HCT116 (cell line): ENCODE results near the gene STK40. TPM values are rescaled to one million over a fixed set of nuclear protein-coding genes. Genes with fewer than 3 reads are reported as not detected.

Source experiments
- ATAC-seq: fragments of 200-7000 bp; cut with Tn5 transposase; 2 replicates; pipeline ENCODE4 v1.9.1; 2020; ENCODE audit warnings: mild to moderate bottlenecking, moderate library complexity
- BruUV-seq: library from RNA; stranded (reverse); fragments of 400-500 nt; replicated peaks from 2 replicates; lab custom pipeline; 2021; lab: Mats Ljungman, UMichigan
- CTCF ChIA-PET: fragments of 300-600 bp; sonication (Branson Sonifier 250); formaldehyde crosslinking; loops from one replicate; lab custom pipeline; 2021; ENCODE audit warnings: antibody characterized with exemption; lab: Charles Lee
- POLR2A ChIA-PET: fragments of 300-600, 350-600 bp; sonication (Branson Sonifier 250); formaldehyde crosslinking; loops from one replicate; lab custom pipeline; 2021; ENCODE audit warnings: antibody characterized with exemption; lab: Charles Lee
- RAD21 ChIA-PET, 2 experiments: fragments of 300-600 bp; sonication (Branson Sonifier 250); formaldehyde crosslinking; loops; one replicate each; lab custom pipeline; 2023; ENCODE audit warnings: low total read pairs in 2 of 2; ENCODE audit not compliant: uncharacterized antibody in 2 of 2, unreplicated experiment in 2 of 2, low non-redundant PET in 1 of 2; lab: Charles Lee
- DNase-seq: peaks from one replicate; pipeline ENCODE4 v3.0.0-alpha.2; 2010; ENCODE audit warnings: low read depth, low spot score
- H2AFZ ChIP-seq: fragments of 200-600 bp; shearing (Covaris generic), sonication (generic); 2 replicates; pipeline ENCODE4 v1.6.1; 2017; ENCODE audit warnings: low read depth, mixed run types, mixed read lengths, antibody characterized with exemption, low read length; ENCODE audit not compliant: poor library complexity, severe bottlenecking
- H3K27ac ChIP-seq: 2 replicates; pipeline ENCODE4 v1.5.1; 2012; ENCODE audit warnings: low read depth, low read length
- H3K27me3 ChIP-seq: fragments of 200-600 bp; sonication (generic); 2 replicates; pipeline ENCODE4 v1.6.1; 2016; ENCODE audit warnings: mixed run types, low read length, mixed read lengths; ENCODE audit not compliant: insufficient read depth
- H3K36me3 ChIP-seq, 2 experiments: fragments of 200-500 bp in 1 of 2; fragments of 200-600 bp in 1 of 2; sonication (Bioruptor generic) in 1 of 2; sonication (generic) in 1 of 2; 2 replicates each; pipeline versions ENCODE4 v1.5.1 to v1.6.1; 2014 to 2016; ENCODE audit warnings: low read length in 2 of 2, inconsistent platforms in 1 of 2, mixed read lengths in 1 of 2, mixed run types in 1 of 2; ENCODE audit not compliant: insufficient read depth in 2 of 2, control insufficient read depth in 1 of 2
- H3K4me1 ChIP-seq, 2 experiments: fragments of 200-600 bp in 1 of 2; sonication (generic) in 1 of 2; 2 replicates each; pipeline versions ENCODE4 v1.5.1 to v1.6.1; 2012 to 2017; ENCODE audit warnings: low read length in 2 of 2, inconsistent platforms in 1 of 2, mild to moderate bottlenecking in 1 of 2, mixed read lengths in 1 of 2, mixed run types in 1 of 2, moderate library complexity in 1 of 2; ENCODE audit not compliant: insufficient read depth in 2 of 2, control insufficient read depth in 1 of 2
- H3K4me2 ChIP-seq: fragments of 200-600 bp; sonication (generic); 2 replicates; pipeline ENCODE4 v1.6.1; 2017; ENCODE audit warnings: mixed run types, low read length, mixed read lengths
- H3K4me3 ChIP-seq, 2 experiments: fragments of 200-600 bp in 1 of 2; sonication (generic) in 1 of 2; replicated peaks in 1 of 2; 2 replicates each; pipeline ENCODE4 v1.5.1; 2011 to 2016; ENCODE audit warnings: low read length in 2 of 2, control low read depth in 1 of 2, low read depth in 1 of 2, mild to moderate bottlenecking in 1 of 2, mixed read lengths in 1 of 2, mixed run types in 1 of 2
- H3K79me2 ChIP-seq: fragments of 200-600 bp; sonication (generic); 2 replicates; pipeline ENCODE4 v1.6.1; 2017; ENCODE audit warnings: mild to moderate bottlenecking, mixed run types, low read length, moderate library complexity, mixed read lengths; ENCODE audit not compliant: insufficient read depth
- H3K9ac ChIP-seq: fragments of 200-600 bp; sonication (generic); 2 replicates; pipeline ENCODE4 v1.6.1; 2016; ENCODE audit warnings: low read length, mixed read lengths
- H3K9me2 ChIP-seq: fragments of 200-600 bp; sonication (generic), shearing (Covaris generic); 2 replicates; pipeline ENCODE4 v1.6.1; 2017; ENCODE audit warnings: mixed run types, mild to moderate bottlenecking, moderate library complexity; ENCODE audit not compliant: insufficient read depth
- H3K9me3 ChIP-seq, 2 experiments: fragments of 200-500 bp in 1 of 2; fragments of 200-600 bp in 1 of 2; sonication (Bioruptor generic) in 1 of 2; sonication (generic) in 1 of 2; 2 replicates each; pipeline ENCODE4 v1.6.1; 2014 to 2017; ENCODE audit warnings: low read length in 2 of 2, mixed read lengths in 2 of 2, inconsistent platforms in 1 of 2, low read depth in 1 of 2, mild to moderate bottlenecking in 1 of 2, mixed run types in 1 of 2, moderate library complexity in 1 of 2; ENCODE audit not compliant: control insufficient read depth in 1 of 2, insufficient read depth in 1 of 2
- H4K20me1 ChIP-seq: fragments of 200-600 bp; sonication (generic), shearing (Covaris generic); 2 replicates; pipeline ENCODE4 v1.6.1; 2017; ENCODE audit warnings: mixed run types, mild to moderate bottlenecking, moderate library complexity; ENCODE audit not compliant: insufficient read depth
- ATF3 ChIP-seq: IDR thresholded peaks from 2 replicates; pipeline ENCODE4 v1.6.1; 2012
- CBX3 ChIP-seq: IDR thresholded peaks from 2 replicates; pipeline ENCODE4 v1.6.1; 2012; ENCODE audit warnings: low read depth
- EGR1 ChIP-seq: IDR thresholded peaks from 2 replicates; pipeline ENCODE4 v1.6.1; 2012; ENCODE audit warnings: low read depth
- EZH2phosphoT487 ChIP-seq: fragments of 200-600 bp; IDR thresholded peaks from 2 replicates; pipeline ENCODE4 v1.6.1; 2018; ENCODE audit warnings: antibody characterized with exemption, borderline replicate concordance
- JUND ChIP-seq: IDR thresholded peaks from 2 replicates; pipeline ENCODE4 v1.6.1; 2012
- POLR2A ChIP-seq: IDR thresholded peaks from 2 replicates; pipeline ENCODE4 v1.7.0; 2011; ENCODE audit warnings: borderline replicate concordance; ENCODE audit not compliant: insufficient read depth, insufficient read length; ENCODE audit errors: extremely low read depth
- SRF ChIP-seq: IDR thresholded peaks from 2 replicates; pipeline ENCODE4 v1.6.1; 2012; ENCODE audit warnings: low read depth
- TCF7L2 ChIP-seq: IDR thresholded peaks from 2 replicates; pipeline ENCODE4 v1.7.0; 2011; ENCODE audit warnings: borderline replicate concordance, inconsistent platforms; ENCODE audit not compliant: insufficient read depth, insufficient read length; ENCODE audit errors: extremely low read depth
- YY1 ChIP-seq: IDR thresholded peaks from 2 replicates; pipeline ENCODE4 v1.6.1; 2011; ENCODE audit warnings: low read length, low read depth, moderate library complexity, mild to moderate bottlenecking; ENCODE audit not compliant: insufficient replicate concordance; ENCODE audit errors: extremely low read depth
- ZBTB33 ChIP-seq: IDR thresholded peaks from 2 replicates; pipeline ENCODE4 v1.6.1; 2011; ENCODE audit warnings: mild to moderate bottlenecking, low read length, moderate library complexity; ENCODE audit not compliant: insufficient replicate concordance; ENCODE audit errors: extremely low read depth
- ZFX ChIP-seq: fragments of 450-650 bp; IDR thresholded peaks from 2 replicates; pipeline ENCODE4 v1.6.1; 2017
- intact Hi-C: fragments of 100-400 bp; cut with micrococcal nuclease; formaldehyde crosslinking; loops from 2 replicates; pipeline ENCODE4 v1.10.0; 2022
- total RNA-seq: library from RNA; stranded (reverse); gene quantifications from one replicate; pipeline ENCODE4 v1.2.1, GENCODE V29; 2021; ENCODE audit not compliant: unreplicated experiment

STK40 gene
- total RNA-seq, 1 experiment from 2014 or later: 33.9 TPM

- ChIA-PET CTCF (no interaction called here), RAD21 (no interaction called here), POLR2A (interaction anchor here (0.9 to 1.6 kb wide), 3 partner anchors 11 to 26 kb away, joined by 3 to 15 read pairs (median 8); no protein-coding TSS in a partner anchor)
- Histone ChIP-seq H3K36me3 (no peaks in the 10 kb centered on the region; a peak in 1 of 4 replicates), H2AFZ (no peak overlapping the region), H3K9me2 (no peaks in the 10 kb centered on the region), H3K27ac (no peak overlapping the region), H4K20me1 (no peaks in the 10 kb centered on the region), H3K4me1 (peaks cover 8 to 17% of the 10 kb centered on the region in 2 experiments)
- intact Hi-C loops: no loop called here
- ATAC-seq: peak; percentile 82
- no TSS peak for BruUV-seq
- TF ChIP-seq SRF (peak; percentile 59), POLR2A (peak; percentile 39), YY1 (no peak)
- TF ChIP-seq, all 23 proteins: peak for 2
- no peaks in the 10 kb centered on the region for H3K27me3 ChIP-seq
- no peaks in the 10 kb centered on the region for H3K79me2 ChIP-seq
- H3K9me3 ChIP-seq: no peaks in the 10 kb centered on the region
- H3K4me2 ChIP-seq: peak overlapping the region; percentile 27; the same call in 1 of the 2 replicates
- DNase-seq: no peak
- H3K9ac ChIP-seq: no peak overlapping the region
- H3K4me3 ChIP-seq: no peak overlapping the region
Observed at GRCh38 chr1:36411674-36412648, 26.2 kb upstream of the STK40 start.

GRCh38 chr1:36408479-36408878 is 22.8 kb upstream of the STK40 start:
- no peak overlapping the region for H3K4me2 ChIP-seq

More at GRCh38 chr1:36408479-36408878, 22.8 kb upstream of the STK40 start:
- no peaks in the 10 kb centered on the region for H3K79me2 ChIP-seq
- ChIA-PET RAD21 (no interaction called here), CTCF (no interaction called here), POLR2A (no interaction called here)
- H3K4me1 ChIP-seq: peaks cover 5 to 11% of the 10 kb centered on the region in 2 experiments; a peak in 3 of 4 replicates
- H3K36me3 ChIP-seq: no peaks in the 10 kb centered on the region; a peak in 1 of 4 replicates
- no peaks in the 10 kb centered on the region for H3K9me3 ChIP-seq
- no TSS peak for BruUV-seq
- no peak overlapping the region for H3K9ac ChIP-seq
- H2AFZ ChIP-seq: no peak overlapping the region
- TF ChIP-seq ZBTB33 (no peak), JUND (no peak), EZH2phosphoT487 (no peak), EGR1 (no peak), YY1 (no peak), ZFX (no peak), CBX3 (no peak), TCF7L2 (no peak), ATF3 (no peak)
- ATAC-seq (no peak), DNase-seq (no peak)
- H3K27ac ChIP-seq: no peak overlapping the region
- H3K9me2 ChIP-seq: no peaks in the 10 kb centered on the region
- H4K20me1 ChIP-seq: no peaks in the 10 kb centered on the region
- intact Hi-C loops: no loop called here
- H3K27me3 ChIP-seq: no peaks in the 10 kb centered on the region
- no peak overlapping the region for H3K4me3 ChIP-seq
